Astrocyte (in vitro differentiated cells and primary cell): ENCODE measurements around the gene BUB1B. TPM values are rescaled to one million over a fixed set of nuclear protein-coding genes. Genes with fewer than 3 reads are reported as not detected.
A peak's percentile ranks its signal among the peaks of the same experiment; 100 is the strongest.

ENCODE experiments used
- DNase-seq: peaks from one replicate; pipeline ENCODE4 v3.0.0-alpha.2; 2010; ENCODE audit warnings: low read depth
- FAIRE-seq: peaks from 2 replicates; lab custom pipeline; 2011; peaks lifted over from hg19 to GRCh38; lab: Jason Lieb, UNC
- H2AFZ ChIP-seq: 2 replicates; pipeline ENCODE4 v1.6.0; 2012; ENCODE audit warnings: low read depth, low read length, inconsistent platforms
- H3K27ac ChIP-seq: 2 replicates; pipeline ENCODE4 v1.5.1; 2011; ENCODE audit warnings: low read depth, low read length, inconsistent platforms
- H3K27me3 ChIP-seq: 2 replicates; pipeline ENCODE4 v1.6.0; 2011; ENCODE audit warnings: low read length, inconsistent platforms; ENCODE audit not compliant: insufficient read depth
- H3K36me3 ChIP-seq: 2 replicates; pipeline ENCODE4 v1.5.1; 2011; ENCODE audit warnings: low read length, inconsistent platforms; ENCODE audit not compliant: insufficient read depth
- H3K4me1 ChIP-seq: 2 replicates; pipeline ENCODE4 v1.5.1; 2011; ENCODE audit warnings: low read length, inconsistent platforms; ENCODE audit not compliant: insufficient read depth
- H3K4me2 ChIP-seq: 2 replicates; pipeline ENCODE4 v1.6.0; 2012; ENCODE audit warnings: low read length, inconsistent platforms
- H3K4me3 ChIP-seq: 2 replicates; pipeline ENCODE4 v1.5.1; 2011; ENCODE audit warnings: low read depth, mild to moderate bottlenecking, low read length, inconsistent platforms; ENCODE audit not compliant: insufficient read depth
- H3K79me2 ChIP-seq: 2 replicates; pipeline ENCODE4 v1.6.0; 2012; ENCODE audit warnings: mild to moderate bottlenecking, low read length, inconsistent platforms; ENCODE audit not compliant: insufficient read depth
- H3K9ac ChIP-seq: 2 replicates; pipeline ENCODE4 v1.6.0; 2012; ENCODE audit warnings: mild to moderate bottlenecking, low read length, inconsistent platforms
- H3K9me3 ChIP-seq: 2 replicates; pipeline ENCODE4 v1.5.1; 2012; ENCODE audit warnings: low read depth, mild to moderate bottlenecking, low read length, inconsistent platforms; ENCODE audit not compliant: insufficient read depth
- H4K20me1 ChIP-seq: 2 replicates; pipeline ENCODE4 v1.6.0; 2012; ENCODE audit warnings: low read length, inconsistent platforms; ENCODE audit not compliant: insufficient read depth
- H3K27ac Mint-ChIP-seq: one replicate; pipeline ENCODE4 v1.8.0; 2021; ENCODE audit warnings: mild to moderate bottlenecking, mixed read lengths; ENCODE audit not compliant: unreplicated experiment
- H3K27me3 Mint-ChIP-seq: one replicate; pipeline ENCODE4 v1.8.0; 2021; ENCODE audit warnings: low read depth, mixed read lengths; ENCODE audit not compliant: unreplicated experiment
- H3K36me3 Mint-ChIP-seq: one replicate; pipeline ENCODE4 v1.8.0; 2021; ENCODE audit warnings: low read depth, mixed read lengths; ENCODE audit not compliant: unreplicated experiment
- H3K4me1 Mint-ChIP-seq: one replicate; pipeline ENCODE4 v1.8.0; 2021; ENCODE audit warnings: low read depth, mixed read lengths; ENCODE audit not compliant: unreplicated experiment
- H3K4me3 Mint-ChIP-seq: one replicate; pipeline ENCODE4 v1.8.0; 2021; ENCODE audit warnings: mild to moderate bottlenecking, moderate library complexity, mixed read lengths; ENCODE audit not compliant: unreplicated experiment
- H3K9me3 Mint-ChIP-seq: one replicate; pipeline ENCODE4 v1.8.0; 2021; ENCODE audit warnings: mild to moderate bottlenecking, mixed read lengths; ENCODE audit not compliant: unreplicated experiment
- CTCF ChIP-seq: IDR thresholded peaks from 2 replicates; pipeline ENCODE4 v1.5.1; 2011; ENCODE audit warnings: low read depth, mild to moderate bottlenecking, inconsistent platforms, low read length, moderate library complexity; ENCODE audit not compliant: insufficient read depth
- EZH2 ChIP-seq: IDR thresholded peaks from 2 replicates; pipeline ENCODE4 v1.6.1; 2012; ENCODE audit warnings: mild to moderate bottlenecking, low read length, inconsistent platforms; ENCODE audit not compliant: insufficient read depth
- total RNA-seq: library from RNA; stranded (reverse); gene quantifications from 2 replicates; pipeline ENCODE4 v1.2.1, GENCODE V29; 2021

BUB1B gene
- total RNA-seq, 1 donor from 2014 or later, result 5.2 TPM

- Histone ChIP-seq H3K4me1 (peaks cover 4% of the 10 kb centered on the region), H3K27ac (no peak overlapping the region), H3K27me3 (no peaks in the 10 kb centered on the region), H2AFZ (no peak overlapping the region), H3K79me2 (no peaks in the 10 kb centered on the region), H3K4me2 (no peak overlapping the region), H3K9me3 (no peaks in the 10 kb centered on the region), H4K20me1 (no peaks in the 10 kb centered on the region), H3K9ac (no peak overlapping the region), H3K36me3 (no peaks in the 10 kb centered on the region), H3K4me3 (no peak overlapping the region)
- FAIRE-seq (no peak), DNase-seq (no peak)
- Mint-ChIP-seq H3K4me3 (no peak overlapping the region), H3K36me3 (no peaks in the 10 kb centered on the region), H3K27me3 (peaks cover 16% of the 10 kb centered on the region), H3K27ac (no peak overlapping the region), H3K9me3 (peaks cover 2% of the 10 kb centered on the region), H3K4me1 (peaks cover 2% of the 10 kb centered on the region)
- TF ChIP-seq EZH2, result no peak
Measured at GRCh38 chr15:40155270-40155910, 5.5 kb upstream of the BUB1B start.

- H3K27ac Mint-ChIP-seq, result no peak overlapping the region
- H2AFZ ChIP-seq, result no peak overlapping the region
Measured at GRCh38 chr15:40157778-40158447, 3.0 kb upstream of the BUB1B start.

GRCh38 chr15:40160021-40160420 is 848 bp upstream of the BUB1B start:
- Histone ChIP-seq H3K9ac (no peak overlapping the region), H3K9me3 (no peaks in the 10 kb centered on the region), H3K27ac (no peak overlapping the region), H3K4me1 (peaks cover 9% of the 10 kb centered on the region), H3K4me3 (no peak overlapping the region), H3K36me3 (peaks cover 1% of the 10 kb centered on the region), H4K20me1 (no peaks in the 10 kb centered on the region), H2AFZ (peak overlapping the region; percentile 96), H3K27me3 (no peaks in the 10 kb centered on the region), H3K4me2 (no peak overlapping the region), H3K79me2 (peaks cover 42% of the 10 kb centered on the region)
- Mint-ChIP-seq H3K36me3 (no peaks in the 10 kb centered on the region), H3K4me1 (no peaks in the 10 kb centered on the region), H3K4me3 (no peak overlapping the region), H3K27ac (no peak overlapping the region), H3K9me3 (peaks cover 2% of the 10 kb centered on the region), H3K27me3 (peaks cover 11% of the 10 kb centered on the region)
- no peak for DNase-seq
- TF ChIP-seq EZH2 (no peak), CTCF (no peak)
- FAIRE-seq, result no peak

More at GRCh38 chr15:40157778-40158447, 3.0 kb upstream of the BUB1B start:
- H3K27ac ChIP-seq, result no peak overlapping the region
- H3K4me2 ChIP-seq, result no peak overlapping the region
- DNase-seq (no peak), FAIRE-seq (no peak)
- Mint-ChIP-seq H3K27me3 (peaks cover 16% of the 10 kb centered on the region), H3K36me3 (no peaks in the 10 kb centered on the region), H3K4me1 (no peaks in the 10 kb centered on the region), H3K9me3 (peaks cover 2% of the 10 kb centered on the region), H3K4me3 (no peak overlapping the region)
- H3K79me2 ChIP-seq, result peaks cover 21% of the 10 kb centered on the region
- H3K4me1 ChIP-seq, result peaks cover 8% of the 10 kb centered on the region
- no peak overlapping the region for H3K9ac ChIP-seq
- no peaks in the 10 kb centered on the region for H4K20me1 ChIP-seq
- no peaks in the 10 kb centered on the region for H3K36me3 ChIP-seq
- no peaks in the 10 kb centered on the region for H3K9me3 ChIP-seq
- no peaks in the 10 kb centered on the region for H3K27me3 ChIP-seq
- TF ChIP-seq EZH2 (no peak), CTCF (no peak)
- no peak overlapping the region for H3K4me3 ChIP-seq
